ENCODE measurements around the gene BANP. TPM values are rescaled to one million over a fixed set of nuclear protein-coding genes. Genes with fewer than 3 reads are reported as not detected.
A peak's percentile ranks its signal among the peaks of the same experiment; 100 is the strongest.

Gene BANP
- total and polyA plus RNA-seq, 2 of the 8 experiments (the other 6 are each of a cell fraction or from before 2014, with no cell fraction given) = 25.8 to 39.8 TPM

- no peaks in the 10 kb centered on the region; the same call in 1 of the 2 replicates for H3K79me1 ChIP-seq (ENCODE audit: low read depth, low read length)
- H2BK15ac ChIP-seq (ENCODE audit: low read length) = no peak overlapping the region
- no peak overlapping the region for H3K4me3 ChIP-seq (ENCODE audit: extremely low read depth in 1 of 4, insufficient read depth in 2 of 4, low read depth in 3 of 4, low read length in 4 of 4)
- H3K14ac ChIP-seq (ENCODE audit: insufficient read length) = no peak overlapping the region
- peak overlapping the region; percentile 53; the same call in 1 of the 2 replicates for H2AK5ac ChIP-seq (ENCODE audit: low read depth, low read length)
- H4K5ac ChIP-seq (ENCODE audit: insufficient read length, low read depth, low read length) = peak overlapping the region; percentile 10
- no peaks in the 10 kb centered on the region for H4K20me1 ChIP-seq (replicated peaks in 1 of 2; ENCODE audit: control insufficient read depth in 1 of 2, insufficient read depth in 2 of 2, low read length in 2 of 2)
- H3K4me1 ChIP-seq (replicated peaks in 1 of 4; ENCODE audit: control insufficient read depth in 3 of 4, insufficient read depth in 4 of 4, low read length in 3 of 4) = peaks cover 5 to 17% (median 10%) of the 10 kb centered on the region in 4 experiments
- peak overlapping the region; percentile 23; the same call in 1 of the 2 replicates for H2AFZ ChIP-seq (ENCODE audit: low read length)
- ChIA-PET CTCF (ENCODE audit: partially characterized antibody) (interaction anchor here (0.7 kb wide), 1 partner anchor 14 kb away, joined by 3 read pairs; no protein-coding TSS in a partner anchor), POLR2A (ENCODE audit: partially characterized antibody) (no interaction called here)
- no peak overlapping the region for H2BK120ac ChIP-seq (replicated peaks; ENCODE audit: low read depth, low read length)
- TF ChIP-seq ATF2 (IDR thresholded peaks at IDR 0.05; ENCODE audit: low read length) = no peak
- TF ChIP-seq NRF1 (IDR thresholded peaks at IDR 0.05; ENCODE audit: low read depth, low read length) = no peak
- TF ChIP-seq EGR1 (IDR thresholded peaks at IDR 0.05; ENCODE audit: borderline replicate concordance, low read depth, low read length) = no peak
- TF ChIP-seq CREB1 (IDR thresholded peaks at IDR 0.05) = no peak
- TF ChIP-seq HDAC2 (IDR thresholded peaks at IDR 0.05; ENCODE audit: borderline replicate concordance in 1 of 2, low read depth in 2 of 2, low read length in 2 of 2) = no peak
- TF ChIP-seq RAD21 (IDR thresholded peaks at IDR 0.05 in 1 of 2, conservative IDR thresholded peaks at IDR 0.05 in 1 of 2; ENCODE audit: low read depth in 2 of 2, low read length in 2 of 2) = no peak
- TF ChIP-seq EZH2 (IDR thresholded peaks at IDR 0.05; ENCODE audit: low read depth, low read length, severe bottlenecking) = no peak
- TF ChIP-seq SAP30 (IDR thresholded peaks at IDR 0.05; ENCODE audit: insufficient read depth, insufficient replicate concordance, low read length) = no peak
- H3K27ac ChIP-seq (ENCODE audit: low read depth, low read length) = 0 out of 2 replicates have a peak overlapping the region, but pooled peaks have one; percentile 23
- peak overlapping the region; percentile 83 for H3K18ac ChIP-seq (ENCODE audit: extremely low read depth, low read length)
- H4K8ac ChIP-seq (ENCODE audit: extremely low read depth, insufficient read depth, low read length) = no peak overlapping the region
- peak overlapping the region; percentile 29 for H4K91ac ChIP-seq (replicated peaks; ENCODE audit: insufficient read length, low read length)
- H2BK20ac ChIP-seq (ENCODE audit: low read length) = peak overlapping the region; percentile 48; the same call in 1 of the 2 replicates
- no peak overlapping the region for H3K4ac ChIP-seq (replicated peaks; ENCODE audit: insufficient read length, low read depth, low read length)
- DNase-seq (ENCODE audit: low read depth in 1 of 2, low spot score in 2 of 2) (no peak), FAIRE-seq (no peak)
- no peaks in the 10 kb centered on the region for H3K9me3 ChIP-seq (ENCODE audit: insufficient read depth in 2 of 2, low read depth in 1 of 2, low read length in 1 of 2)
- H3K9ac ChIP-seq (replicated peaks in 1 of 4; ENCODE audit: extremely low read depth in 1 of 4, low read depth in 3 of 4, low read length in 3 of 4) = peak overlapping the region in 1 of 4 experiments; percentile 33; a peak in 4 of 7 replicates
- no peak overlapping the region for H3K56ac ChIP-seq (replicated peaks; ENCODE audit: insufficient read length, low read depth, low read length)
- peak overlapping the region in 1 of 2 experiments; percentile 47; a peak in 2 of 4 replicates for H3K4me2 ChIP-seq (ENCODE audit: insufficient read depth in 1 of 2, low read depth in 2 of 2, low read length in 2 of 2)
- peak overlapping the region; percentile 95 for H2BK12ac ChIP-seq (ENCODE audit: low read depth, low read length)
- WGBS, 2 experiments (ENCODE audit: extremely low coverage in 1 of 2, insufficient coverage in 1 of 2, insufficient read length in 1 of 2, insufficient replicate concordance in 2 of 2, low coverage in 1 of 2, low lambda C conversion rate in 2 of 2, missing lambda C conversion rate in 1 of 2) = 92% methylated on average over 14 of the region's 14 CpGs; no CpG with 5 or more reads in 1 of the 2 experiments
- peaks cover under 1% of the 10 kb centered on the region; the same call in 1 of the 2 replicates for H3K23me2 ChIP-seq (ENCODE audit: low read depth, low read length)
- H3K79me2 ChIP-seq (ENCODE audit: control insufficient read depth in 1 of 2, insufficient read depth in 2 of 2, low read length in 2 of 2) = peaks cover 0 to 1% of the 10 kb centered on the region in 2 experiments; a peak in 2 of 4 replicates
- H2BK5ac ChIP-seq (ENCODE audit: low read depth, low read length) = peak overlapping the region; percentile 52; the same call in 1 of the 2 replicates
- H3K36me3 ChIP-seq (ENCODE audit: control insufficient read depth in 2 of 4, insufficient read depth in 4 of 4, low read length in 3 of 4) = no peaks in the 10 kb centered on the region
- H3K23ac ChIP-seq (ENCODE audit: insufficient read length) = no peak overlapping the region
- H3K27me3 ChIP-seq (replicated peaks in 1 of 4; ENCODE audit: control insufficient read depth in 3 of 4, extremely low read depth in 1 of 4, insufficient read depth in 3 of 4, low read length in 3 of 4) = no peaks in the 10 kb centered on the region
These were observed 4.5 kb upstream of the BANP start for GRCh38 chr16:87946596-87947347.
